HG03045 (cell line): ENCODE data around the gene IDS.
"Not testable (repeated sequence)": the region's sequence is repeated elsewhere in the genome, so short reads cannot be mapped to it uniquely, and the experiment has no call there.

ENCODE experiments used
- ATAC-seq: cut with Tn5 transposase; IDR thresholded peaks from one replicate; pipeline ENCODE4 v1.9.1; 2021; ENCODE audit warnings: mild to moderate bottlenecking, moderate library complexity; ENCODE audit not compliant: unreplicated experiment

Gene IDS

GRCh38 chrX:149504915-149505651 lies at the start of gene IDS:
Gene IDS, minus strand, starts transcription at chrX:149505306. Its CDS starts 169 bp downstream, at chrX:149505137.
- ATAC-seq: peak; percentile 80

- ATAC-seq: not testable (repeated sequence)
These were observed 46.8 kb upstream of the IDS start for GRCh38 chrX:149551939-149552248.

- not testable (repeated sequence) for ATAC-seq
These were observed 46.3 kb upstream of the IDS start for GRCh38 chrX:149551245-149551938.

- not testable (repeated sequence) for ATAC-seq
These were observed 45.3 kb upstream of the IDS start for GRCh38 chrX:149550454-149550853.

- not testable (repeated sequence) for ATAC-seq
These were observed 44.6 kb upstream of the IDS start, which contains the start of gene HSFX3 for GRCh38 chrX:149549701-149550100. Gene HSFX3, minus strand, starts transcription at chrX:149549924. Its CDS starts 72 bp downstream, at chrX:149549852.

- ATAC-seq: not testable (repeated sequence)
These were observed 42.7 kb upstream of the IDS start for GRCh38 chrX:149547782-149548181.

GRCh38 chrX:149546962-149547361 lies 41.9 kb upstream of the IDS start:
- ATAC-seq: not testable (repeated sequence)

- not testable (repeated sequence) for ATAC-seq
These were observed 40.7 kb upstream of the IDS start for GRCh38 chrX:149545545-149546543.

GRCh38 chrX:149541521-149542047 lies 36.5 kb upstream of the IDS start:
- ATAC-seq: no peak

GRCh38 chrX:149540621-149541520 lies 35.8 kb upstream of the IDS start, which contains the start of gene EOLA1:
Gene EOLA1, plus strand, starts transcription at chrX:149541012. Its CDS starts 4,619 bp downstream, at chrX:149545631.
- peak; percentile 76 for ATAC-seq

GRCh38 chrX:149540131-149540620 lies 35.1 kb upstream of the IDS start:
- ATAC-seq: peak; percentile 6

- ATAC-seq: peak; percentile 36
These were observed 34.4 kb upstream of the IDS start for GRCh38 chrX:149539283-149540130.

- ATAC-seq: not testable (repeated sequence)
These were observed 32.4 kb upstream of the IDS start for GRCh38 chrX:149537474-149537873.

- not testable (repeated sequence) for ATAC-seq
These were observed 30.0 kb upstream of the IDS start for GRCh38 chrX:149534926-149535602.

- ATAC-seq: not testable (repeated sequence)
These were observed 28.9 kb upstream of the IDS start for GRCh38 chrX:149533999-149534398.

- not testable (repeated sequence) for ATAC-seq
These were observed 27.8 kb upstream of the IDS start for GRCh38 chrX:149532868-149533267.

- ATAC-seq: no peak
These were observed 26.5 kb upstream of the IDS start for GRCh38 chrX:149531599-149531998.

- no peak for ATAC-seq
These were observed 23.3 kb upstream of the IDS start for GRCh38 chrX:149528381-149528780.
